Neural progenitor cell (in vitro differentiated cells): ENCODE measurements around the gene CPLX1.

Source experiments
- EZH2 ChIP-seq: fragments of 200-600 bp; sonication (generic); IDR thresholded peaks from 2 replicates; pipeline ENCODE4 v1.6.1; 2017; ENCODE audit warnings: antibody characterized with exemption, mild to moderate bottlenecking, moderate library complexity
- EZH2phosphoT487 ChIP-seq: fragments of 200-600 bp; sonication (generic); IDR thresholded peaks from 2 replicates; pipeline ENCODE4 v1.6.1; 2017; ENCODE audit warnings: antibody characterized with exemption
- TF ChIP-seq, protein P1 (sequence below): fragments of 200-600 bp; sonication (generic); IDR thresholded peaks from 2 replicates; pipeline ENCODE4 v1.5.1; 2017; ENCODE audit warnings: antibody characterized with exemption, mild to moderate bottlenecking

DNA sequence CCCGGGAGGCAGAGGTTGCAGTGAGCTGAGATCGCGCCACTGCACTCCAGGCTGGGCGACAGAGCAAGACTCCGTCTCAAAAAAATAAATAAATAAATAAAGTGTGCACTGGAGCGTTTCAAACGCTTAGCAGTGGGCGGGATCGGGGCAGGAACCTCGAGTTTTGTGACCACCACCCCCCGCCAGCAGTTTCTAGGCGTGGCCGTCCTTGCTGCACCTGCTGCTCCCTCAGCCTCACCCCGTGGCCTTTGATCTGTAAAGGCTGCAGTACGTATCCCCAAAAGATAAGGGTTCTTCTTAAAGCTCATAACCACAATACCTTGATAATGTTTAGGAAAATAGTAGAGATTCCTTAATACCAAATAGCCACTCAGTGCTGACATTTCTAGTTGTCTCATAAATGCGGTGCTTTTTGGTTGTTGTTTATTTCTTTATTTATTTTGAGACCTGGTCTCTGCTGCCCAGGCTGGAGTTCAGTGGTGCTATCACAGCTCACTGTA is 87.1 kb downstream of the CPLX1 start:
- TF ChIP-seq, protein P1, sequence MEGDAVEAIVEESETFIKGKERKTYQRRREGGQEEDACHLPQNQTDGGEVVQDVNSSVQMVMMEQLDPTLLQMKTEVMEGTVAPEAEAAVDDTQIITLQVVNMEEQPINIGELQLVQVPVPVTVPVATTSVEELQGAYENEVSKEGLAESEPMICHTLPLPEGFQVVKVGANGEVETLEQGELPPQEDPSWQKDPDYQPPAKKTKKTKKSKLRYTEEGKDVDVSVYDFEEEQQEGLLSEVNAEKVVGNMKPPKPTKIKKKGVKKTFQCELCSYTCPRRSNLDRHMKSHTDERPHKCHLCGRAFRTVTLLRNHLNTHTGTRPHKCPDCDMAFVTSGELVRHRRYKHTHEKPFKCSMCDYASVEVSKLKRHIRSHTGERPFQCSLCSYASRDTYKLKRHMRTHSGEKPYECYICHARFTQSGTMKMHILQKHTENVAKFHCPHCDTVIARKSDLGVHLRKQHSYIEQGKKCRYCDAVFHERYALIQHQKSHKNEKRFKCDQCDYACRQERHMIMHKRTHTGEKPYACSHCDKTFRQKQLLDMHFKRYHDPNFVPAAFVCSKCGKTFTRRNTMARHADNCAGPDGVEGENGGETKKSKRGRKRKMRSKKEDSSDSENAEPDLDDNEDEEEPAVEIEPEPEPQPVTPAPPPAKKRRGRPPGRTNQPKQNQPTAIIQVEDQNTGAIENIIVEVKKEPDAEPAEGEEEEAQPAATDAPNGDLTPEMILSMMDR = no peak
- TF ChIP-seq EZH2 = no peak
- TF ChIP-seq EZH2phosphoT487 = no peak
